HG03571 (cell line): Measurements from ENCODE around the gene CCDC160.

ENCODE experiments used
- ATAC-seq: cut with Tn5 transposase; IDR thresholded peaks from one replicate; pipeline ENCODE4 v1.9.1; 2021; ENCODE audit not compliant: unreplicated experiment

The CCDC160 gene

GRCh38 chrX:134294548-134294947 is 57.6 kb downstream of the CCDC160 start:
- no peak for ATAC-seq
